HepG2 (cell line): ENCODE results near the gene SYS1.
A peak's percentile ranks its signal among the peaks of the same experiment; 100 is the strongest.

ENCODE experiments used
- JUND ChIP-seq: sonication (generic); formaldehyde crosslinking; IDR thresholded peaks from 2 replicates; pipeline ENCODE4 v1.8.0; 2022; ENCODE audit warnings: mild to moderate bottlenecking, missing genetic modification reagents
- NR1H2 ChIP-seq: sonication (generic); formaldehyde crosslinking; IDR thresholded peaks from 2 replicates; pipeline ENCODE4 v1.8.1; 2022; ENCODE audit warnings: low read depth, missing genetic modification reagents, borderline replicate concordance
- SETDB1 ChIP-seq: sonication (generic); formaldehyde crosslinking; IDR thresholded peaks from 2 replicates; pipeline ENCODE4 v1.5.1; 2020; ENCODE audit warnings: missing genetic modification reagents, mild to moderate bottlenecking, borderline replicate concordance
- TBP ChIP-seq: sonication (generic); formaldehyde crosslinking; IDR thresholded peaks from 2 replicates; pipeline ENCODE4 v1.5.0; 2020; ENCODE audit warnings: missing genetic modification reagents
- ZNF124 ChIP-seq: sonication (generic); formaldehyde crosslinking; IDR thresholded peaks from 2 replicates; pipeline ENCODE4 v1.4.0; 2020; ENCODE audit warnings: missing genetic modification reagents
- ZNF160 ChIP-seq: sonication (generic); formaldehyde crosslinking; IDR thresholded peaks from 2 replicates; pipeline ENCODE4 v1.8.0; 2022; ENCODE audit warnings: mild to moderate bottlenecking, inconsistent platforms, missing genetic modification reagents
- TF ChIP-seq, protein P1 (sequence below): IDR thresholded peaks from 2 replicates; pipeline ENCODE4 v1.6.1; 2016; ENCODE audit warnings: missing genetic modification reagents, missing compliant biosample characterization

GRCh38 chr20:45362804-45363610 is at the start of gene SYS1:
- no peak for TF ChIP-seq NR1H2
- TF ChIP-seq SETDB1: no peak
- peak; percentile 90; the same call in 1 of the 2 replicates for TF ChIP-seq ZNF124 (CRISPR knock-in tag)
- peak; percentile 63; the same call in 1 of the 2 replicates for TF ChIP-seq JUND (CRISPR knock-in tag)
- TF ChIP-seq, protein P1, sequence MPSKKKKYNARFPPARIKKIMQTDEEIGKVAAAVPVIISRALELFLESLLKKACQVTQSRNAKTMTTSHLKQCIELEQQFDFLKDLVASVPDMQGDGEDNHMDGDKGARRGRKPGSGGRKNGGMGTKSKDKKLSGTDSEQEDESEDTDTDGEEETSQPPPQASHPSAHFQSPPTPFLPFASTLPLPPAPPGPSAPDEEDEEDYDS (CRISPR knock-in tag): peak; percentile 77
- TF ChIP-seq TBP (CRISPR knock-in tag): no peak; the same call in 1 of the 2 replicates
- TF ChIP-seq ZNF160 (CRISPR knock-in tag): peak; percentile 75
